GM18858 (cell line): ENCODE results near the gene ARHGAP9.
"Not testable (repeated sequence)": the region's sequence is repeated elsewhere in the genome, so short reads cannot be mapped to it uniquely, and the experiment has no call there.

Source experiments
- ATAC-seq: cut with Tn5 transposase; IDR thresholded peaks from one replicate; pipeline ENCODE4 v1.9.1; 2021; ENCODE audit not compliant: unreplicated experiment

The ARHGAP9 gene

DNA sequence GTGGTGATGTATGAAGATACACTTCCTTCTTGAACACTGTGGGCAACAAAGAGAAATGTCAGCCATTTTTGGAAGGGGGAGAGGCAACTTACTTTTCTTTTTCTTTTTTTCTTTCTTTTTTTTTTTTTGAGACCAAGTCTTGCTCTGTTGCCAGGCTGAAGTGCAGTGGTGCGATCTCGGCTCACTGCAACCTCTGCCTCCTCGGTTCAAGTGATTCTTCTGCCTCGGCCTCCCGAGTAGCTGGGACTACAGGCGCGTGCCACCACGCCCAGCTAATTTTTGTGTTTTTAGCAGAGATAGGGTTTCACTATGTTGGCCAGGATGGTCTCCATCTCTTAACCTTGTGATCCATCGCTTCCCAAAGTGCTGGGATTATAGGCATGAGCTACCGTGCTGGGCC, 38.1 kb upstream of the ARHGAP9 start:
- not testable (repeated sequence) for ATAC-seq

DNA sequence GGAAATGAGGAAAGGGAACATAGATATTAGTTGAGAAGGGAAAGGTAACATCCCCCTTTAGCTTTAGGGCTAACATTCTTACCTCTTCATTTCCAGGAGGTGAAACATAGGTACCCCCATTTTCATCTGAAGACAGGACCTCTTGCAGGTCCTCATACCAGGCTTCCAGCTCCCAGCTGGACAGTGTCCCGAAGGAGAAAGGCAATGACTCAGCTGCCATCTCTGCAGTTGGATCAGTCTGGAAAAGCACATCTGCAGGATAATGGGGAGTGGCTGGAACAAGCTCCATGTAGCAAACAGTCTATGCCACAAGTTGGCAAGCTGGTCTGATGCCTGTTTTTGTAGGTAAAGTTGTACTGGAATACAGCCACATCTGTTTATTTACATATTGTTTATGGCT, 37.5 kb upstream of the ARHGAP9 start:
- no peak for ATAC-seq

GRCh38 chr12:57516617-57517153, 37.0 kb upstream of the ARHGAP9 start:
- no peak for ATAC-seq

DNA sequence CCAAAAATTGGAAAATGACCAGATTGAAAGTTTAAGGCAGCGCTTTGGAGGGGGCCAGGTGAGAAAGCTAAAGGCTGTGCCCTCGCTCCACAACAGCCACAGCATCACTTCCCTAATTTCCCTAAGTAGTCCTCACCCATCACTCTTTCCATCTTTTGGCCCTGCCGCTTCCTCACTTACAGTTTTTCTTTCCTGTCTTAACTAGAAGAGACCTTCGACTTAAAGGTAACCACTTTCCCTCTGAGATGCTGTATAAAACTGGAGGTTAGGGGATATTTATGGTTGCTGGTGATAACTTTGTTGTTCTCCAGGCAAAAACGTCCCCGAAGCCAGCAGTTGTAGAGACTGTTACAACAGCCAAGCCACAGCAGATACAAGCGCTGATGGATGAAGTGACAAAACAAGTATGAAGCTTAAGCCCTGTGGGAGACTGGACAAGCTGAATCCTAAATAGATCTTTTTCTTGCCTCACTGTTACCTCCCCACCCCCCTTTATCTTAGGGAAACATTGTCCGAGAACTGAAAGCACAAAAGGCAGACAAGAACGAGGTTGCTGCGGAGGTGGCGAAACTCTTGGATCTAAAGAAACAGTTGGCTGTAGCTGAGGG, 36.4 kb upstream of the ARHGAP9 start:
- no peak for ATAC-seq

GRCh38 chr12:57515408-57515933, 35.8 kb upstream of the ARHGAP9 start:
- ATAC-seq, result no peak

GRCh38 chr12:57514720-57515407, 35.2 kb upstream of the ARHGAP9 start:
- no peak for ATAC-seq

GRCh38 chr12:57514246-57514645, 34.6 kb upstream of the ARHGAP9 start:
- not testable (repeated sequence) for ATAC-seq

DNA sequence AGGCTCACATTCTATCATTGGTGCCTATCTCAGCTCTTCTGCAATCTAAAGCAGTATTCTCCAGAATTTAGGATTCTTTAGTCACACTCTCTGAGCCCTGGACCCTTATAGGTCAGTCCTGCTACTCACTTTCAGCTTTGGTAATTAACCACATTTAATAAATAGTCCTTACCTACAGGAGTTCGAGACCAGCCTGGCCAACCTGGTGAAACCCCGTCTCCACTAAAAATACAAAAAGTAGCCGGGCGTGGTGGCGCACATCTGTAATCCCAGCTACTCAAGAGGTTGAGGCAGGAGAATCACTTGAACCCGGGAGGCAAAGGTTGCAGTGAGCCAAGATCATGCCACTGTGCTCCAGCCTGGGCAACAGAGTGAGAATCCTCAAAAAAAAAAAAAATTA, 34.0 kb upstream of the ARHGAP9 start:
- not testable (repeated sequence) for ATAC-seq

GRCh38 chr12:57513266-57513665, 33.6 kb upstream of the ARHGAP9 start:
- no peak for ATAC-seq

GRCh38 chr12:57512665-57513064, 33.0 kb upstream of the ARHGAP9 start:
- ATAC-seq, result no peak

DNA sequence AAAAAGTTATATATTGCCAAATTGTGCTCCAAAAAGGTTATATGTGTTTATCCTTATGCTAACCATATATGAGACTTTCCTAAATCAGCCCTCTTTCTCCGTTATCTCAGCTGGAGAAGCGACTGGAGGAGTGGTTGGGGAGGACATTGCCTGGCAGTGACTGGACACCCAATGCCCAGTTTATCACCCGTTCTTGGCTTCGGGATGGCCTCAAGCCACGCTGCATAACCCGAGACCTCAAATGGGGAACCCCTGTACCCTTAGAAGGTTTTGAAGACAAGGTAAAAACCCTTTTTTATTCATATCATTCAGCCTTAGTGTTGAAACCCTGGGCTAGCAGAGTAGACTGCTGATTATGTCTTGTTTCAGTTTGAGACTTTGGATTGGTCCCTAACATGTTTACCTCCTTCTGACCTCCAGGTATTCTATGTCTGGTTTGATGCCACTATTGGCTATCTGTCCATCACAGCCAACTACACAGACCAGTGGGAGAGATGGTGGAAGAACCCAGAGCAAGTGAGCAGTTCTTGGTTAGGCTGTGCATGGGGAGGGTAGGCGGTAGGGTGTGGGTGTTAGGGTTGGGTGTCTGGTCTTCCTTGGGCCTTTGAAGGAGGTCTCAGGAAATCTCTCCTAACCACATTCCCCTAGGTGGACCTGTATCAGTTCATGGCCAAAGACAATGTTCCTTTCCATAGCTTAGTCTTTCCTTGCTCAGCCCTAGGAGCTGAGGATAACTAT, 32.1 kb upstream of the ARHGAP9 start:
- no peak for ATAC-seq

- no peak for ATAC-seq
Observed at GRCh38 chr12:57511161-57511560, 31.5 kb upstream of the ARHGAP9 start.

- not testable (repeated sequence) for ATAC-seq
Observed at GRCh38 chr12:57507796-57508195, 28.1 kb upstream of the ARHGAP9 start.

DNA sequence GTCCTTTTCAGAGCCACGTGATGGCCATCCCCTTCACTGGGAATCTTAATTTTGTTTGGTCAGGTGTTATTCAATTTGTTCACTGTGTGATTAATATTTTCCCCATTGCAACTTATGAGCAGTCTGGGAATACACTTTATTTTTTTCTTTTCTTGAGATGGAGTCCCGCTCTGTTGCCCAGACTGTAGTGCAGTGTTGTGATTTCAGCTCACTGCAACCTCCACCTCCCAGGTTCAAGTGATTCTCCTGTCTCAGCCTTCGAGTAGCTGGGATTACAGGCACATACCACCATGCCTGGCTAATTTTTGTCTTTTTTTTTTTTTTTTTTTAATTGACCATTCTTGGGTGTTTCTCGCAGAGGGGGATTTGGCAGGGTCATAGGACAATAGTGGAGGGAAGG, 26.9 kb upstream of the ARHGAP9 start:
- not testable (repeated sequence) for ATAC-seq

DNA sequence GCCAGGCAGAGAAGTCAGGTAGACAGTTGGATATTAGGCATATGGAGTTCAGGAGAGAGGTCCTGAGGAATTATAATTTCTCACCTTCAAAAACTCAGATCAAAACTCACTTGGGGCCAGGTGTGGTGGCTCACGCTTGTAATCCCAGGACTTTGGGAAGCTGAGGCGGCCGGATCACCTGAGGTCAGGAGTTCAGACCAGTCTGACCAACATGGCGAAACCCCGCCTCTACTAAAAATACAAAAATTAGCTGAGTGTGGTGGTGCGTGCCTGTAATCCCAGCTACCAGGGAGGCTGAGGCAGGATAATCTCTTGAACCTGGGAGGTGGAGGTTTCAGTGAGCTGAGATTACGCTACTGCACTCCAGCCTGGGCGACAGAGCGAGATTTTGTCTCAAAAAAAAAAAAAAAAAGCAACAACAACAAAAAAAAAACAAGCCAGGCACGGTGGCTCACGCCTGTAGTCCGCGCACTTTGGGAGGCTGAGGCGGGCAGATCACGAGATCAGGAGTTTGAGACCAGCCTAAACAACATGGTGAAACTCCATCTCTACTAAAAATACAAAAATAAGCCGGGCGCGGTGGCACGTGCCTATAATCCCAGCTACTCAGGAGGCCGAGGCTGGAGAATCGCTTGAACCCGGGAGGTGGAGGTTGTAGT, 22.8 kb upstream of the ARHGAP9 start:
- ATAC-seq, result not testable (repeated sequence)

- no peak for ATAC-seq
Observed at GRCh38 chr12:57500213-57500612, 20.5 kb upstream of the ARHGAP9 start.

DNA sequence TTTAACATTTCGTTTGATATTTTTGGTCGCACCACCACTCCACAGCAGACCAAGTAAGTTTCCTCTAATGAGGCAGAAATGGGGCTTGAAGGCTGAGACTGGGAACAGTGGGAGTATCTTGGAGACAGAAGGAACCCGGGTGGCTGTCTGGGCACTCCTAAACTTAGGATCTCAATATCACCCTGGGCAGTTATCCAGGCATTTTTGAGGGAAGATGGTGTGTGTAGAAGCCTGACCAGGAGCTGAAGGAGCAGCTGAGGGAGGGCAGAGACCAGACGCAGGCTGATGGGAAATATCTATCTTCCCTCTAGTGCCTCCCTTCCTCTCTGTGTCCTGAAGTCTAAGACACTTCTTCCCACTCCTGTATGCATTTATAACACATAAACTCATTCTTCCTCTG, 18.9 kb upstream of the ARHGAP9 start:
- ATAC-seq, result no peak

- no peak for ATAC-seq
Observed at GRCh38 chr12:57498132-57498502, 18.5 kb upstream of the ARHGAP9 start.

DNA sequence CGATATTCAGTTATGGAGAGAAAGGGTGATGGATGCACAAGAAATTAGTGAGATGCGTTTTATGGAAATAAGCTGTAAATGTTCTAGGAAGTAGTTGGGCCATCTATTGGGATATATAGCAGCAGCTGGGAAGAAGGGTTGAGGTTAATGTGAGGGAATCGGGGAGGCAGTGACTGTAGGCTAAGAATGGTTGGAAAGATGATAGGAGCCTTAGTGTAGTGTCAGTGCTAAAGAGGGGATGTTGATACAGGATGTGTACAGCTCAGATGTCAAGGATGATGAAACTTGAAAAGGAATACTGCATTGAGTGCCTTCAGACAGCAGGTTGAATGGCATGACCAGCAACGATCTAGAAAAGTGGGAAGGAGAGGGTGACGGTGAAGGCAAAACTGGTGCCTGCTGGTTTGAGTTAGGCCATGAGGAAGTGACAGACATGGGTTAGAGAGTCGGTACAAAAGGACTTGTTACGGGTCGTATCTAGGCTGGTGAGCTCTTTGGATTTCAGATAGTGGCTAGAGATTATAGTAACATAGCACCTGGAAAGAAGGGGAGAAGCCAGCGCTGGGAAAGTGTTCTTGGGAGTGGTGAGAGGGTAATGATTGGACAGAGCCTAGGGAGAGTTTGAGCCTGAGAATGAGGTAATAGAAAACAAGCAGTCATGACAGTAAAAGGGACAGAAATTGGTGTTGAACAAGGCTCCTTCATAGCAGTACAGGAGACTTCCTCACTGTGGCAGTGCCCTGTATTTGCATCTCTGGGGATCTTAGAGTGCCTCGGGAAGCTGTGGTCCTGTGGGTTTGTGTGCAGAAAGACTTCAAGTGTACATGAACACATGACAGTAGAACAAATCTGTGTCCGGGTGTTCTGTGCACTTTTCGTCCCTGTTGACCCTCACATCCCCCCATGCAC, 17.8 kb upstream of the ARHGAP9 start:
- ATAC-seq, result no peak

DNA sequence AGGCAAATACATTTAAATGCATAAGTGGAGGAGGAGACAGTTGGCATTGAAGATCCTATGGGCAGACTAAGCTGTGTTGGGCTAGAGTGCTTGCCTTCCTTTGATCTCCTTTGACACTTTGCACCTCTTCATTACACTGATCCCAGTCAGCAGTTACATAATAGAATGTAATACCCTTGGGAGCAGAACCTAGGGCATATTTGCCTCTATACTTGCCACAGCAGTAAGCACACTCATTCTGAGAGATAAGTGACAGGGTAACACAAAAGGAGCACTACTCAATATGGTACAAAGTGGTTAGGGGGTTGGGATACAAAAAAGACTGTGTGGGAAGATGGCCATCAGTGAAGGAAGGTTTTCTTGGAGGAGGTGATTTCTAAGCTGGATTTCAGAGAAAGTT, 17.2 kb upstream of the ARHGAP9 start:
- no peak for ATAC-seq
